ENCODE results near the gene PRRT4. TPM values are rescaled to one million over a fixed set of nuclear protein-coding genes. Genes with fewer than 3 reads are reported as not detected.

PRRT4 gene
- total RNA-seq, 1 donor from 2014 or later: 1.6 TPM

DNA sequence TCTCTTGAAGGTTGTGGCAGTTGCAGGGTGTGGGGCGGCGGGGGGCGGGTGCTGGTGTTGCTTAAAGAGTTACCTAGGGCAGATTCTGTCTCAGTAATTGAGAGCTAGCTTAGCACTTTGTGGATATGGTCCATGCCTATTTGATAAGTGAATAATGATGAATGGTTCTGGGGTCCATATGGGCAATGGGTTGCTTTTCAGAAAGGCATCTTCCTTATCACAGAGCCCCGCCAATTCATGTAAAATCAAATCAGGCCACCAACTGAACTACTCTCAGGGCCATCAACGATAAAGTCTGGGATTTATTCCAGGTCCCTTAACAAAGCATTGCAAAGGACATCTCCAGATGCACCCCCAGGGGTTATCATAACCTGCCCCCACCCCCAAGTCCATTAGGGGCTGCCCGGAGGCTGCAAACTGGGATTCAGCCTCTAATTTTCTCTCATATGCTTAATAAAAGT lies 1.8 kb upstream of the PRRT4 start:
- TF ChIP-seq, protein P1, sequence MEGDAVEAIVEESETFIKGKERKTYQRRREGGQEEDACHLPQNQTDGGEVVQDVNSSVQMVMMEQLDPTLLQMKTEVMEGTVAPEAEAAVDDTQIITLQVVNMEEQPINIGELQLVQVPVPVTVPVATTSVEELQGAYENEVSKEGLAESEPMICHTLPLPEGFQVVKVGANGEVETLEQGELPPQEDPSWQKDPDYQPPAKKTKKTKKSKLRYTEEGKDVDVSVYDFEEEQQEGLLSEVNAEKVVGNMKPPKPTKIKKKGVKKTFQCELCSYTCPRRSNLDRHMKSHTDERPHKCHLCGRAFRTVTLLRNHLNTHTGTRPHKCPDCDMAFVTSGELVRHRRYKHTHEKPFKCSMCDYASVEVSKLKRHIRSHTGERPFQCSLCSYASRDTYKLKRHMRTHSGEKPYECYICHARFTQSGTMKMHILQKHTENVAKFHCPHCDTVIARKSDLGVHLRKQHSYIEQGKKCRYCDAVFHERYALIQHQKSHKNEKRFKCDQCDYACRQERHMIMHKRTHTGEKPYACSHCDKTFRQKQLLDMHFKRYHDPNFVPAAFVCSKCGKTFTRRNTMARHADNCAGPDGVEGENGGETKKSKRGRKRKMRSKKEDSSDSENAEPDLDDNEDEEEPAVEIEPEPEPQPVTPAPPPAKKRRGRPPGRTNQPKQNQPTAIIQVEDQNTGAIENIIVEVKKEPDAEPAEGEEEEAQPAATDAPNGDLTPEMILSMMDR (IDR thresholded peaks at IDR 0.05; ENCODE audit: borderline replicate concordance): no peak
- Histone ChIP-seq H3K4me1 (peaks cover 17% of the 10 kb centered on the region), H3K36me3 (no peaks in the 10 kb centered on the region), H3K27ac (replicated peaks) (no peak overlapping the region), H3K9me3 (replicated peaks) (no peaks in the 10 kb centered on the region), H3K27me3 (ENCODE audit: low read depth) (peaks cover 83% of the 10 kb centered on the region), H3K4me3 (no peak overlapping the region)
- intact Hi-C loops (cut with micrococcal nuclease): no loop called here
- no peak for DNase-seq

DNA sequence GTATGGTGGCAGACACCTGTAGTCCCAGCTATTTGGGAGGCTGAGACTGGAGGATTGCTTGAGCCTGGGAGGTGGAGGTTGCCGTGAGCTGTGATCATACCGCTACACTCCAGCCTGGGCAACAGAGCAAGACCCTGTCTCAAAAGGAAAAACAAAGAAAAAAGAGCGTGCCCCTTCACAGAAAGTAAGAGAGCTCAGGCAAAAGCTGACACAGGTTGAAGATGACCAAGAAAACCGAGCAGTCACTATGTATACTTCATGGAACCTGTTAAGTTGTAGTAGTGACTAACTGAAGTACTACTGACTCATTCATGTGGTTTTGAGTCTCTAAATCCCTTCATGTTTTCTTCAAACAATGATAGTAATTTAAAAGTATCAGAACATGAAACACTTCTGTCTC lies 1.2 kb upstream of the PRRT4 start:
- TF ChIP-seq, protein P1 (IDR thresholded peaks at IDR 0.05; ENCODE audit: borderline replicate concordance): no peak
- peaks cover 77% of the 10 kb centered on the region for H3K27me3 ChIP-seq (ENCODE audit: low read depth)

DNA sequence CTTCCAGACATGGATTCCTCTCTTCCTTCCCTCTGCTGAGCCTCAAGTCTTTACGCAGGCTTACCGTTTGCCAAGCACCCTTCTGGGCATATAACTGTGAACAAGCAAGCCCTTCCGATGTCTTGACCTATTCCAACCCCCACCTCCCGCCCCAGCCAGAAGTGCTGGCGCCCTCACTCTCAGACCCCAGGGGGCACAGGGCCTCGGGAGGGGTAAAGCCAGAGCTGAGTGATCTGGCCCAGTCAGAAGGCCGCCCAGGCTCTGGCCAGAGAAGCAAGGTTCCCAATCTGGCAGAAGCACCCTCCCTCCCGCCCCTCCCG lies 1.2 kb downstream of the PRRT4 start:
- TF ChIP-seq, protein P1 (IDR thresholded peaks at IDR 0.05; ENCODE audit: borderline replicate concordance): no peak
- DNase-seq: no peak
- H3K9me3 ChIP-seq (replicated peaks): no peaks in the 10 kb centered on the region
- no peak overlapping the region for H3K27ac ChIP-seq (replicated peaks)
- peak overlapping the region; percentile 68 for H3K4me3 ChIP-seq
- peaks cover 28% of the 10 kb centered on the region for H3K4me1 ChIP-seq
- H3K36me3 ChIP-seq: no peaks in the 10 kb centered on the region
- intact Hi-C loops (cut with micrococcal nuclease): no loop called here
- peaks cover 61% of the 10 kb centered on the region for H3K27me3 ChIP-seq (ENCODE audit: low read depth)

More for the DNA sequence above, 1.2 kb upstream of the PRRT4 start:
- no peak overlapping the region for H3K27ac ChIP-seq (replicated peaks)
- H3K4me1 ChIP-seq: peaks cover 17% of the 10 kb centered on the region
- no peak overlapping the region for H3K4me3 ChIP-seq
- no peaks in the 10 kb centered on the region for H3K9me3 ChIP-seq (replicated peaks)
- no peak for DNase-seq
- intact Hi-C loops (cut with micrococcal nuclease): no loop called here
- no peaks in the 10 kb centered on the region for H3K36me3 ChIP-seq

DNA sequence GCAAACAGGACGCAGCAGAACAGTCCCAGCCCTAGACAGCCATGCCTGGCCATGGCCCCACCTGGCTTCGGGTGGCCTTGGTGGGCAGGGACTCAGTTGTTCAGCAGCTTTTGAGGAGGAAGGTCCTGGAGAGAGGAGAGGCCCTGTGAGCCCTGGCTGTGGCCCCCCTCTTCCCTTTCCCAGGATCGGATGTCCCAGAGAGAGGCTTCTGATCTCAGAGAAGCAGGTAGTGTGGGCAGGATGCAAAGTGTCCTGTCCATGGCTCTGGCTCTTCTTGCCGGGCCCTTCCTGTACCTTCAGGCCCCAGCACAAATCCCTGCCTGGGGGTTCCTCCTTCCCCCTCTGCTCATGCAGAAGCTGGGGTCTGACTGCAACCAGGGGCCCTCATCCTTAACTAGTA lies 1.6 kb downstream of the PRRT4 start:
- H3K4me3 ChIP-seq: no peak overlapping the region
- intact Hi-C loops (cut with micrococcal nuclease): no loop called here
- TF ChIP-seq, protein P1 (IDR thresholded peaks at IDR 0.05; ENCODE audit: borderline replicate concordance): no peak
- DNase-seq: no peak
- no peaks in the 10 kb centered on the region for H3K36me3 ChIP-seq
- no peak overlapping the region for H3K27ac ChIP-seq (replicated peaks)
- no peaks in the 10 kb centered on the region for H3K9me3 ChIP-seq (replicated peaks)
- H3K4me1 ChIP-seq: peaks cover 28% of the 10 kb centered on the region
- peaks cover 59% of the 10 kb centered on the region for H3K27me3 ChIP-seq (ENCODE audit: low read depth)

DNA sequence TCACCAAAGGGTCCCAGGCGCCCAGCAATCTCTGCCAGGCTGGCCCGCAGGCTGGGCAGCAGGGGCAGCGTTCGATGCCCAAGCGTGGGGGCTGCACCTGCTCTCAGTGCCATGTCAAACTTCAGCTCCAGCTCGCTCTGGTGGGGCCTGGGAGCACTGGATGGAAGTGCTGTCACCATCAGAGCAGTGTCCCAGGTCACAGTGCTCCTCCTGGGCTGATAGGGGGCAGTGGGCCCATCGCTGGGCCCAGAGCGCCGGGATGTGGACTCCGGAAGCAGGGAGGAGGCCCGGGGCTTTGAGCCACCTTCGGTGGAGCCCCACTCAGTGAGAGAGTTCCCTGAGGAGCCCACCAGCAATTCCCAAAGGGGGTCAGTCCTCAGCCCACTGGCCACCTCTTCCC lies 2.2 kb downstream of the PRRT4 start:
- intact Hi-C loops (cut with micrococcal nuclease): no loop called here
- Histone ChIP-seq H3K27ac (replicated peaks) (no peak overlapping the region), H3K27me3 (ENCODE audit: low read depth) (peaks cover 53% of the 10 kb centered on the region), H3K36me3 (no peaks in the 10 kb centered on the region), H3K4me1 (peaks cover 28% of the 10 kb centered on the region), H3K4me3 (no peak overlapping the region), H3K9me3 (replicated peaks) (no peaks in the 10 kb centered on the region)
- no peak for DNase-seq
- TF ChIP-seq, protein P1 (IDR thresholded peaks at IDR 0.05; ENCODE audit: borderline replicate concordance): no peak

DNA sequence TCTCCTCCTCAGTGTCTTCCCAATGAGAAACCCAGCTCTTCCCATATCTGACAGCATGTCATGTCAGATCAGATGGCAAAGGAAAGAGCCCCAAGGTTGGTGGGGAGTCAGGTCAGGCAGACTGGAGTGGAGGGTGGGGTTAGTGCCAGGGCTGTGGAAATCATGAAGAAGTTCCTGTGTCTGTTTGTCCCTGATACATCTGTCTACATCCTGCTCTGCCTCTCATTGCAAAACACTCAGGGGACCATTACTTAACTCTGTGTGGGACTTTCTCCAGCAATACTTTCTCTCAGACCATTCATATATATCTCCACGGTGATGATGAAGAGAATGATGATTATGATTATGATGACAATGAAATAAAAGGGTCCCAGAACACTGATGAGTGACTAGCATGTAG lies 3.3 kb downstream of the PRRT4 start:
- no peak for DNase-seq
- Histone ChIP-seq H3K27ac (replicated peaks) (no peak overlapping the region), H3K36me3 (no peaks in the 10 kb centered on the region), H3K27me3 (ENCODE audit: low read depth) (peaks cover 52% of the 10 kb centered on the region), H3K4me3 (no peak overlapping the region), H3K9me3 (replicated peaks) (no peaks in the 10 kb centered on the region), H3K4me1 (peaks cover 28% of the 10 kb centered on the region)
- TF ChIP-seq, protein P1 (IDR thresholded peaks at IDR 0.05; ENCODE audit: borderline replicate concordance): no peak
- intact Hi-C loops (cut with micrococcal nuclease): no loop called here

All from left ventricle myocardium inferior (tissue), 1 donor.